ENCODE measurements around the gene RTTN.

DNA sequence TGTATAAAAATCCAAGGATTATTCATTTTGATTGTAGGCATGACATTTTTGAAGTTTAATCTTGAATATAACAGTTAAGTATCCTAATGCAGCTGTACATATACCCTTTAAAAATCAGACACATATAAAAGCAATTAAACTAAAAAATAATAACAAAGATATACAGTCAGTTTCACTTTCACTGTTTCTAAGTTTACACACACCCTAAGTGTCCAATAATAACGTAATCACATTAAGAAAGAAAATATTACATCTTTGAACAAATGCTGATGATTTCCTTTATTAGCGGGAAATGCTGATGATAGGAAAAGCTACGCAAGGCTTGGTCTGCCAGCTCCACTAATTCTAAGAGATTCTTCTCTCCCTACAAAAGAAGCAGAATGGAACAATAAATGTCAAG is 38.8 kb downstream of the RTTN start:
- TF ChIP-seq, protein P1, sequence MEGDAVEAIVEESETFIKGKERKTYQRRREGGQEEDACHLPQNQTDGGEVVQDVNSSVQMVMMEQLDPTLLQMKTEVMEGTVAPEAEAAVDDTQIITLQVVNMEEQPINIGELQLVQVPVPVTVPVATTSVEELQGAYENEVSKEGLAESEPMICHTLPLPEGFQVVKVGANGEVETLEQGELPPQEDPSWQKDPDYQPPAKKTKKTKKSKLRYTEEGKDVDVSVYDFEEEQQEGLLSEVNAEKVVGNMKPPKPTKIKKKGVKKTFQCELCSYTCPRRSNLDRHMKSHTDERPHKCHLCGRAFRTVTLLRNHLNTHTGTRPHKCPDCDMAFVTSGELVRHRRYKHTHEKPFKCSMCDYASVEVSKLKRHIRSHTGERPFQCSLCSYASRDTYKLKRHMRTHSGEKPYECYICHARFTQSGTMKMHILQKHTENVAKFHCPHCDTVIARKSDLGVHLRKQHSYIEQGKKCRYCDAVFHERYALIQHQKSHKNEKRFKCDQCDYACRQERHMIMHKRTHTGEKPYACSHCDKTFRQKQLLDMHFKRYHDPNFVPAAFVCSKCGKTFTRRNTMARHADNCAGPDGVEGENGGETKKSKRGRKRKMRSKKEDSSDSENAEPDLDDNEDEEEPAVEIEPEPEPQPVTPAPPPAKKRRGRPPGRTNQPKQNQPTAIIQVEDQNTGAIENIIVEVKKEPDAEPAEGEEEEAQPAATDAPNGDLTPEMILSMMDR (IDR thresholded peaks at IDR 0.05; ENCODE audit: borderline replicate concordance, extremely low read depth, low read length, poor library complexity, severe bottlenecking): no peak
- no peak for TF ChIP-seq EZH2 (IDR thresholded peaks at IDR 0.05; ENCODE audit: borderline replicate concordance, low read depth, low read length, severe bottlenecking)
